Left lung (tissue), 10 donors: ENCODE data around the gene MPRIP. TPM values are rescaled to one million over a fixed set of nuclear protein-coding genes. Genes with fewer than 3 reads are reported as not detected.

Experiments
- ATAC-seq: fragments of 200-7000 bp; cut with Tn5 transposase; one replicate; pipeline ENCODE4 v1.9.1; 2020; ENCODE audit warnings: moderate library complexity
- DNase-seq, 4 donors: peaks; one replicate each; pipeline ENCODE4 v3.0.0-alpha.2; 2013 to 2020
- H3K27ac ChIP-seq, 2 donors: fragments of 200-600 bp; sonication (generic) in 1 of 2; one replicate each; pipeline versions ENCODE4 v1.5.0 to v1.8.0; 2020 to 2021
- H3K27me3 ChIP-seq, 2 donors: fragments of 200-600 bp; sonication (generic) in 1 of 2; one replicate each; pipeline versions ENCODE4 v1.5.0 to v1.8.0; 2020 to 2021
- H3K36me3 ChIP-seq, 2 donors: fragments of 200-600 bp; sonication (generic) in 1 of 2; one replicate each; pipeline versions ENCODE4 v1.5.0 to v1.8.0; 2020 to 2021
- H3K4me1 ChIP-seq, 2 donors: fragments of 200-600 bp; one replicate each; pipeline ENCODE4 v1.8.0; 2021
- H3K4me3 ChIP-seq, 2 donors: fragments of 200-600 bp; sonication (generic) in 1 of 2; one replicate each; pipeline versions ENCODE4 v1.5.0 to v1.8.0; 2020 to 2021; ENCODE audit warnings: mild to moderate bottlenecking in 1 of 2
- H3K9me3 ChIP-seq, 2 donors: fragments of 200-600 bp; sonication (generic) in 1 of 2; one replicate each; pipeline versions ENCODE4 v1.5.0 to v1.8.0; 2020 to 2021
- intact Hi-C, 2 donors: fragments of 100-400 bp; cut with DNase I; formaldehyde crosslinking; loops; one replicate each; pipeline versions ENCODE4 v1.11.2 to v1.14.2; 2022
- polyA plus RNA-seq, 6 donors: library from polyadenylated mRNA; unstranded; fragments of 120-200 nt; gene quantifications; one replicate each; pipeline ENCODE4 v1.2.1, GENCODE V29; 2013; ENCODE audit not compliant: insufficient read length in 6 of 6
- total RNA-seq, 2 donors: library from RNA; stranded (reverse); fragmentation: NEBNext Ultra II Directional; extraction: Animal tissue kit (Norgen Biotek cat#: 25700); gene quantifications; one replicate each; pipeline ENCODE4 v1.2.1, GENCODE V29; 2021
- TF ChIP-seq, protein P1 (sequence below), 2 donors: fragments of 200-600 bp; sonication (generic) in 1 of 2; IDR thresholded peaks; one replicate each; pipeline versions ENCODE4 v1.5.0 to v1.8.0; 2021; ENCODE audit warnings: antibody characterized with exemption in 2 of 2
- donor health status: DM: no; HTN: yes; CAD: no.
- donor health status: DM: no; HTN: no; CAD: no.

The MPRIP gene
- total and polyA plus RNA-seq, 8 donors: 221 to 338 (median 257) TPM

DNA sequence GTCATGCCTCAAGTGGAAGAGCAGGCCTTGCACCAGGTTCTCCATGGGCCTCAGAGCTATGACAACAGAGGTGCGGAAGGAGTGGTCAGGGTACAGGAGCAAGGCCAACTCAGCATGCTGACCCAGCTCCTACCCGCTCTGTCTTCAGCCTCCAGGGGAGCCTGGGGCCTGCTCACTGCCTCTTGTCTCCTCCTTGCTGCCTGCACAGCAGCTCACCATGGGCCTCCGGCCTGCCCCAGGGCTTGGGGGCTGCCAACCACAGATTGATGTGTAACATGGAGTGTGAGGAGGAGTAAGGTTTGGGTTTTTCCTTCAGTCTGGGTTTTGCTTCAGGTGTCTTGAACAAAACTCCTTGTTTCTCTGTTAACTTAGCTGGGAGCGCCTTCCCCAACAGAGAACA lies 101.8 kb downstream of the MPRIP start:
- H3K27ac ChIP-seq: no peak overlapping the region
- no peak for ATAC-seq
- H3K27me3 ChIP-seq: no peaks in the 10 kb centered on the region
- H3K9me3 ChIP-seq: no peaks in the 10 kb centered on the region
- peaks cover 0 to 17% of the 10 kb centered on the region in 2 donors for H3K4me1 ChIP-seq
- DNase-seq: peak in 1 of 4 donors; percentile 55
- H3K4me3 ChIP-seq: no peak overlapping the region
- intact Hi-C loops: no loop called here
- TF ChIP-seq, protein P1, sequence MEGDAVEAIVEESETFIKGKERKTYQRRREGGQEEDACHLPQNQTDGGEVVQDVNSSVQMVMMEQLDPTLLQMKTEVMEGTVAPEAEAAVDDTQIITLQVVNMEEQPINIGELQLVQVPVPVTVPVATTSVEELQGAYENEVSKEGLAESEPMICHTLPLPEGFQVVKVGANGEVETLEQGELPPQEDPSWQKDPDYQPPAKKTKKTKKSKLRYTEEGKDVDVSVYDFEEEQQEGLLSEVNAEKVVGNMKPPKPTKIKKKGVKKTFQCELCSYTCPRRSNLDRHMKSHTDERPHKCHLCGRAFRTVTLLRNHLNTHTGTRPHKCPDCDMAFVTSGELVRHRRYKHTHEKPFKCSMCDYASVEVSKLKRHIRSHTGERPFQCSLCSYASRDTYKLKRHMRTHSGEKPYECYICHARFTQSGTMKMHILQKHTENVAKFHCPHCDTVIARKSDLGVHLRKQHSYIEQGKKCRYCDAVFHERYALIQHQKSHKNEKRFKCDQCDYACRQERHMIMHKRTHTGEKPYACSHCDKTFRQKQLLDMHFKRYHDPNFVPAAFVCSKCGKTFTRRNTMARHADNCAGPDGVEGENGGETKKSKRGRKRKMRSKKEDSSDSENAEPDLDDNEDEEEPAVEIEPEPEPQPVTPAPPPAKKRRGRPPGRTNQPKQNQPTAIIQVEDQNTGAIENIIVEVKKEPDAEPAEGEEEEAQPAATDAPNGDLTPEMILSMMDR (IDR thresholded peaks at IDR 0.05): no peak
- peaks cover 0 to 99% of the 10 kb centered on the region in 2 donors for H3K36me3 ChIP-seq

DNA sequence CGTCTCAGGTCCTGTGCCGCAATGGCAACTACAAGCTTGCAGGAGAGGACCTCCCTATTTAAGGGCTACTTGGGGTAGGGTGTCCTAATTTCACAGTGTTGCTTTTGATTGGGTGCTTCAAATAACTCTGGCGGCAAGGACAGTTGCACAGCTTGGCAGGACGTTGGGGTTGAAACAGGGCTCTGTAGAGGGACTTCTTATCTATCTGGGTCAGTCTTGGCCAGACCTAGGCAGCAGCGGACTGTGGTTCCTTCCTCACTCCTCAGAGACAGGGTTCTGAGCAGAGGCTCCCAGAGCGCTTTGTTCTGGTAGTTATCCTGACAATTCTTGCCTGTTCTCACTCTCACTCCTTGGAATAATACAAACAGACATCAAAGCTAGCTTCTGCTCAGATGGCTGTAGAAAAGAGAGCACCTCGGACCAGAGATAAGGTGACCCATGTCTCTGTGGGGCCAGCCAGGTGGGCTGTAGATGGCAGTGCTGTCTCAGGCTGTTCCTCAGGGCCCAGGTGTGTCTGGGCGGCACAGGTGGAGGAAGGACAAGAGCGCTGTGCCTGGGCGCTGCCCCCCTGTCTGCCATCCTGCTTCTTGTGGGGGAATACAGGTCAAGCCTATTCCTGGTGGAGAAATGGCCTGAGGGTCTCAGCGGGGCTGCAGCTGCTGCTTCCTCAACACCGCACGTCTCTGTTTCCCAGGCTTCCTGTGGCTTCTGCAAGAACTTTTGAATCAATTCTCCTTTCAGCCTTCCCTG lies 102.8 kb downstream of the MPRIP start:
- DNase-seq: peak in 1 of 4 donors; percentile 35

DNA sequence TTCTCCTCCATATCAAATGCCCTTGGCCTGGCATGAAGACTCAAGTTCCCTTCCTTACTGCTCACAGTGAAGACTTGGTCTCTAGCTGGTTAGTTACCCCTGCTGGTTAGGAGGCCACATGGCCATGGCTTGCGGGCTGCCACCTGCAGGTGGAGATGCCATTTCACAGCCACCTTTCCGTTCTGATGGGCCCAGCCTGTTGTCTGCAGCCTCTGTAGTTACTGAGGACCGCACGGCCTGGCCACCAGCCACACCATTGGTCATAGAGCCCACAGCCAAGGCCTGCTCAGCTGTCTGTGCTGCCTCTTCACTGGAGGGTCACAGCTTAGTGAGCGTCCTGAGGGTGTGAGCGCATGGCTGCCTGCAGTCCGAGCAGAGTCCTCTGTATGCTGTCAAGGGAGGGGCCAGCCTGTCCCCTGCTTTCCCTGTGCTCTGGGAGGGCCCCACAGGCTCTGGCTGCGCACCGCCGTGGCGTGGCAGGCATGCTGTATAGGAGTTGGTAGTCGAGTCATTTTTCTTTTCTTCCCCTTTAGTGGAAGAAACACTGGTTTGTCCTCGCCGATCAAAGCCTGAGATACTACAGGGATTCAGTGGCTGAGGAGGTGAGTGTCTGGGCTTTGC lies 104.6 kb downstream of the MPRIP start:
- Histone ChIP-seq H3K36me3 (peaks cover 5 to 96% of the 10 kb centered on the region in 2 donors), H3K27me3 (no peaks in the 10 kb centered on the region), H3K4me3 (no peak overlapping the region), H3K27ac (no peak overlapping the region), H3K4me1 (peaks cover 6 to 32% of the 10 kb centered on the region in 2 donors), H3K9me3 (no peaks in the 10 kb centered on the region)
- intact Hi-C loops: no loop called here
- peak; percentile 11 for ATAC-seq
- TF ChIP-seq, protein P1 (IDR thresholded peaks at IDR 0.05): no peak
- peak in 1 of 4 donors; percentile 69 for DNase-seq

More for the DNA sequence above, 102.8 kb downstream of the MPRIP start:
- no peaks in the 10 kb centered on the region for H3K9me3 ChIP-seq
- TF ChIP-seq, protein P1 (IDR thresholded peaks at IDR 0.05): no peak
- peaks cover 2 to 95% of the 10 kb centered on the region in 2 donors for H3K36me3 ChIP-seq
- no peak overlapping the region for H3K4me3 ChIP-seq
- intact Hi-C loops: no loop called here
- peaks cover 0 to 24% of the 10 kb centered on the region in 2 donors for H3K4me1 ChIP-seq
- ATAC-seq: no peak
- no peak overlapping the region for H3K27ac ChIP-seq
- no peaks in the 10 kb centered on the region for H3K27me3 ChIP-seq

DNA sequence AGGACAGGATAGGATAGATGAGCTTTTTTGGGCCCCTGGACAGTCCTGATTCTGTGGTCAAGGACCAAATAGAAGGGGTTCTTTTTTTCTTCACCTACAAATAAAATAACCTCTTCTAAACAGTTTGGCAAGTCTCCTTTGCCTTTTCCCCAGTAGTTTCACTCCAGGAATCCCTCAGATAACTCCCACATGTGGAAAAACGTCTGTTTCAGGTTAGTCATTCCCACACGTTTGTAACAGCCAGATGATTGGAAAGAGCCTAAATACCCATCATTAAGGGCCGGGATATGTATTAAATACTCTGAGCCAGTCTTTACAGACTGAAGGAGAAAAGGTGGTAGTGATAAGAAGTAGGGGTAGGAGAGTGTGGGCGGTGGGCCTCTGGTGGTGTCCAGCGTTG lies 105.6 kb downstream of the MPRIP start:
- Histone ChIP-seq H3K27ac (no peak overlapping the region), H3K4me1 (peaks cover 10 to 41% of the 10 kb centered on the region in 2 donors), H3K27me3 (no peaks in the 10 kb centered on the region), H3K4me3 (no peak overlapping the region), H3K36me3 (peaks cover 5 to 95% of the 10 kb centered on the region in 2 donors), H3K9me3 (no peaks in the 10 kb centered on the region)
- ATAC-seq: no peak
- TF ChIP-seq, protein P1 (IDR thresholded peaks at IDR 0.05): no peak
- peak in 1 of 4 donors; percentile 37 for DNase-seq
- intact Hi-C loops: no loop called here
